Measurements from ENCODE around the gene VGF. TPM values are rescaled to one million over a fixed set of nuclear protein-coding genes. Genes with fewer than 3 reads are reported as not detected.

VGF gene
- total and polyA plus RNA-seq, 2 experiments from 2014 or later: 3.0 to 4.4 TPM

- no peaks in the 10 kb centered on the region for H4K20me1 ChIP-seq (replicated peaks; ENCODE audit: insufficient read depth)
- H3K4me1 ChIP-seq (ENCODE audit: insufficient read depth): peaks cover 18% of the 10 kb centered on the region; the same call in 1 of the 2 replicates
- no peaks in the 10 kb centered on the region for H3K79me2 ChIP-seq (replicated peaks; ENCODE audit: insufficient read depth)
- Mint-ChIP-seq H3K36me3 (ENCODE audit: low read depth) (0 out of 3 replicates have a peak, but pooled peaks cover 1% of the 10 kb centered on the region), H3K9me3 (peaks cover 2% of the 10 kb centered on the region), H3K4me1 (peaks cover 13% of the 10 kb centered on the region), H3K4me3 (no peak overlapping the region; the same call in 2 of the 3 replicates), H3K27ac (no peak overlapping the region), H3K27me3 (ENCODE audit: insufficient read depth, low read depth, poor library complexity) (peaks cover 20% of the 10 kb centered on the region)
- no peak for DNase-seq (ENCODE audit: low spot score)
- H2AFZ ChIP-seq: peak overlapping the region; percentile 80
- no peaks in the 10 kb centered on the region for H3K27me3 ChIP-seq (ENCODE audit: insufficient read depth)
- no peak overlapping the region for H3K4me3 ChIP-seq
- H3K27ac ChIP-seq (ENCODE audit: low read depth): no peak overlapping the region
- ATAC-seq: no peak
- TF ChIP-seq EZH2 (IDR thresholded peaks at IDR 0.05; ENCODE audit: low read depth, unreplicated experiment) (no peak), JUNB (IDR thresholded peaks at IDR 0.05; ENCODE audit: unreplicated experiment) (no peak), CREB1 (CRISPR knock-in tag; IDR thresholded peaks at IDR 0.05; ENCODE audit: low read depth) (no peak), ZNF331 (CRISPR knock-in tag; IDR thresholded peaks at IDR 0.05; ENCODE audit: low read depth) (no peak), POLR2AphosphoS5 (IDR thresholded peaks at IDR 0.05; ENCODE audit: low read depth) (no peak), EZH2phosphoT487 (IDR thresholded peaks at IDR 0.05; ENCODE audit: unreplicated experiment) (no peak)
- TF ChIP-seq, protein P1, sequence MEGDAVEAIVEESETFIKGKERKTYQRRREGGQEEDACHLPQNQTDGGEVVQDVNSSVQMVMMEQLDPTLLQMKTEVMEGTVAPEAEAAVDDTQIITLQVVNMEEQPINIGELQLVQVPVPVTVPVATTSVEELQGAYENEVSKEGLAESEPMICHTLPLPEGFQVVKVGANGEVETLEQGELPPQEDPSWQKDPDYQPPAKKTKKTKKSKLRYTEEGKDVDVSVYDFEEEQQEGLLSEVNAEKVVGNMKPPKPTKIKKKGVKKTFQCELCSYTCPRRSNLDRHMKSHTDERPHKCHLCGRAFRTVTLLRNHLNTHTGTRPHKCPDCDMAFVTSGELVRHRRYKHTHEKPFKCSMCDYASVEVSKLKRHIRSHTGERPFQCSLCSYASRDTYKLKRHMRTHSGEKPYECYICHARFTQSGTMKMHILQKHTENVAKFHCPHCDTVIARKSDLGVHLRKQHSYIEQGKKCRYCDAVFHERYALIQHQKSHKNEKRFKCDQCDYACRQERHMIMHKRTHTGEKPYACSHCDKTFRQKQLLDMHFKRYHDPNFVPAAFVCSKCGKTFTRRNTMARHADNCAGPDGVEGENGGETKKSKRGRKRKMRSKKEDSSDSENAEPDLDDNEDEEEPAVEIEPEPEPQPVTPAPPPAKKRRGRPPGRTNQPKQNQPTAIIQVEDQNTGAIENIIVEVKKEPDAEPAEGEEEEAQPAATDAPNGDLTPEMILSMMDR (conservative IDR thresholded peaks at IDR 0.05; ENCODE audit: low read depth in 2 of 2): no peak
- TF ChIP-seq, protein P2, sequence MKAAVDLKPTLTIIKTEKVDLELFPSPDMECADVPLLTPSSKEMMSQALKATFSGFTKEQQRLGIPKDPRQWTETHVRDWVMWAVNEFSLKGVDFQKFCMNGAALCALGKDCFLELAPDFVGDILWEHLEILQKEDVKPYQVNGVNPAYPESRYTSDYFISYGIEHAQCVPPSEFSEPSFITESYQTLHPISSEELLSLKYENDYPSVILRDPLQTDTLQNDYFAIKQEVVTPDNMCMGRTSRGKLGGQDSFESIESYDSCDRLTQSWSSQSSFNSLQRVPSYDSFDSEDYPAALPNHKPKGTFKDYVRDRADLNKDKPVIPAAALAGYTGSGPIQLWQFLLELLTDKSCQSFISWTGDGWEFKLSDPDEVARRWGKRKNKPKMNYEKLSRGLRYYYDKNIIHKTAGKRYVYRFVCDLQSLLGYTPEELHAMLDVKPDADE (IDR thresholded peaks at IDR 0.05): no peak
- TF ChIP-seq, protein P3, sequence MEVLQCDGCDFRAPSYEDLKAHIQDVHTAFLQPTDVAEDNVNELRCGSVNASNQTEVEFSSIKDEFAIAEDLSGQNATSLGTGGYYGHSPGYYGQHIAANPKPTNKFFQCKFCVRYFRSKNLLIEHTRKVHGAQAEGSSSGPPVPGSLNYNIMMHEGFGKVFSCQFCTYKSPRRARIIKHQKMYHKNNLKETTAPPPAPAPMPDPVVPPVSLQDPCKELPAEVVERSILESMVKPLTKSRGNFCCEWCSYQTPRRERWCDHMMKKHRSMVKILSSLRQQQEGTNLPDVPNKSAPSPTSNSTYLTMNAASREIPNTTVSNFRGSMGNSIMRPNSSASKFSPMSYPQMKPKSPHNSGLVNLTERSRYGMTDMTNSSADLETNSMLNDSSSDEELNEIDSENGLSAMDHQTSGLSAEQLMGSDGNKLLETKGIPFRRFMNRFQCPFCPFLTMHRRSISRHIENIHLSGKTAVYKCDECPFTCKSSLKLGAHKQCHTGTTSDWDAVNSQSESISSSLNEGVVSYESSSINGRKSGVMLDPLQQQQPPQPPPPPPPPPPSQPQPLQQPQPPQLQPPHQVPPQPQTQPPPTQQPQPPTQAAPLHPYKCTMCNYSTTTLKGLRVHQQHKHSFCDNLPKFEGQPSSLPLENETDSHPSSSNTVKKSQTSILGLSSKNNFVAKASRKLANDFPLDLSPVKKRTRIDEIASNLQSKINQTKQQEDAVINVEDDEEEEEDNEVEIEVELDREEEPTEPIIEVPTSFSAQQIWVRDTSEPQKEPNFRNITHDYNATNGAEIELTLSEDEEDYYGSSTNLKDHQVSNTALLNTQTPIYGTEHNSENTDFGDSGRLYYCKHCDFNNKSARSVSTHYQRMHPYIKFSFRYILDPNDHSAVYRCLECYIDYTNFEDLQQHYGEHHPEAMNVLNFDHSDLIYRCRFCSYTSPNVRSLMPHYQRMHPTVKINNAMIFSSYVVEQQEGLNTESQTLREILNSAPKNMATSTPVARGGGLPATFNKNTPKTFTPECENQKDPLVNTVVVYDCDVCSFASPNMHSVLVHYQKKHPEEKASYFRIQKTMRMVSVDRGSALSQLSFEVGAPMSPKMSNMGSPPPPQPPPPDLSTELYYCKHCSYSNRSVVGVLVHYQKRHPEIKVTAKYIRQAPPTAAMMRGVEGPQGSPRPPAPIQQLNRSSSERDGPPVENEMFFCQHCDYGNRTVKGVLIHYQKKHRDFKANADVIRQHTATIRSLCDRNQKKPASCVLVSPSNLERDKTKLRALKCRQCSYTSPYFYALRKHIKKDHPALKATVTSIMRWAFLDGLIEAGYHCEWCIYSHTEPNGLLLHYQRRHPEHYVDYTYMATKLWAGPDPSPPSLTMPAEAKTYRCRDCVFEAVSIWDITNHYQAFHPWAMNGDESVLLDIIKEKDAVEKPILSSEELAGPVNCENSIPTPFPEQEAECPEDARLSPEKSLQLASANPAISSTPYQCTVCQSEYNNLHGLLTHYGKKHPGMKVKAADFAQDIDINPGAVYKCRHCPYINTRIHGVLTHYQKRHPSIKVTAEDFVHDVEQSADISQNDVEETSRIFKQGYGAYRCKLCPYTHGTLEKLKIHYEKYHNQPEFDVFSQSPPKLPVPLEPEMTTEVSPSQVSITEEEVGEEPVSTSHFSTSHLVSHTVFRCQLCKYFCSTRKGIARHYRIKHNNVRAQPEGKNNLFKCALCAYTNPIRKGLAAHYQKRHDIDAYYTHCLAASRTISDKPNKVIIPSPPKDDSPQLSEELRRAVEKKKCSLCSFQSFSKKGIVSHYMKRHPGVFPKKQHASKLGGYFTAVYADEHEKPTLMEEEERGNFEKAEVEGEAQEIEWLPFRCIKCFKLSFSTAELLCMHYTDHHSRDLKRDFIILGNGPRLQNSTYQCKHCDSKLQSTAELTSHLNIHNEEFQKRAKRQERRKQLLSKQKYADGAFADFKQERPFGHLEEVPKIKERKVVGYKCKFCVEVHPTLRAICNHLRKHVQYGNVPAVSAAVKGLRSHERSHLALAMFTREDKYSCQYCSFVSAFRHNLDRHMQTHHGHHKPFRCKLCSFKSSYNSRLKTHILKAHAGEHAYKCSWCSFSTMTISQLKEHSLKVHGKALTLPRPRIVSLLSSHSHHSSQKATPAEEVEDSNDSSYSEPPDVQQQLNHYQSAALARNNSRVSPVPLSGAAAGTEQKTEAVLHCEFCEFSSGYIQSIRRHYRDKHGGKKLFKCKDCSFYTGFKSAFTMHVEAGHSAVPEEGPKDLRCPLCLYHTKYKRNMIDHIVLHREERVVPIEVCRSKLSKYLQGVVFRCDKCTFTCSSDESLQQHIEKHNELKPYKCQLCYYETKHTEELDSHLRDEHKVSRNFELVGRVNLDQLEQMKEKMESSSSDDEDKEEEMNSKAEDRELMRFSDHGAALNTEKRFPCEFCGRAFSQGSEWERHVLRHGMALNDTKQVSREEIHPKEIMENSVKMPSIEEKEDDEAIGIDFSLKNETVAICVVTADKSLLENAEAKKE (CRISPR knock-in tag; IDR thresholded peaks at IDR 0.05): no peak
- H3F3A ChIP-seq (replicated peaks; ENCODE audit: low read depth): 0 out of 2 replicates have a peak, but pooled peaks cover 7% of the 10 kb centered on the region
- no peaks in the 10 kb centered on the region for H3K36me3 ChIP-seq (ENCODE audit: insufficient read depth)
- no peak overlapping the region for H3K4me2 ChIP-seq
- H3K9me2 ChIP-seq (ENCODE audit: insufficient read depth): no peaks in the 10 kb centered on the region
These were observed 45.5 kb downstream of the VGF start for GRCh38 chr7:101119876-101120275.
